Body of pancreas (tissue), 4 donors: ENCODE measurements around the gene COPE. TPM values are rescaled to one million over a fixed set of nuclear protein-coding genes. Genes with fewer than 3 reads are reported as not detected.
A peak's percentile ranks its signal among the peaks of the same experiment; 100 is the strongest.

Experiments used
- ATAC-seq: fragments of 150-250 bp; one replicate; pipeline ENCODE4 v1.9.1; 2016
- DNase-seq, 4 donors: peaks; one replicate each; pipeline ENCODE4 v3.0.0-alpha.2; 2019
- H3K27ac ChIP-seq, 4 donors: fragments of 200-600 bp; sonication (generic); 1 replicate in 3 of 4; 2 replicates in 1 of 4; pipeline versions ENCODE4 v1.5.1 to v1.6.1; 2016 to 2019; ENCODE audit warnings: mild to moderate bottlenecking in 1 of 4, mixed read lengths in 1 of 4, moderate library complexity in 1 of 4
- H3K27me3 ChIP-seq, 2 donors: fragments of 200-600 bp; sonication (generic); one replicate each; pipeline ENCODE4 v1.6.0; 2016; ENCODE audit warnings: mild to moderate bottlenecking in 1 of 2
- H3K36me3 ChIP-seq, 2 donors: fragments of 200-600 bp; sonication (generic); replicated peaks in 1 of 2; 2 replicates each; pipeline ENCODE4 v1.5.1; 2016; ENCODE audit warnings: low read depth in 2 of 2; ENCODE audit not compliant: insufficient read depth in 1 of 2
- H3K4me1 ChIP-seq: fragments of 200-600 bp; sonication (generic); one replicate; pipeline ENCODE4 v1.6.0; 2016
- H3K4me3 ChIP-seq, 2 donors: fragments of 200-600 bp; sonication (generic); 1 replicate in 1 of 2; 2 replicates in 1 of 2; pipeline ENCODE4 v1.5.1; 2016 to 2019
- H3K9me3 ChIP-seq, 3 donors: fragments of 200-600 bp; sonication (generic); 1 replicate in 2 of 3; 2 replicates in 1 of 3; pipeline ENCODE4 v1.5.1; 2016
- CTCF ChIP-seq, 7 experiments: fragments of 450-650 bp in 4 of 7; fragments of 200-600 bp in 3 of 7; sonication (generic) in 3 of 7; IDR thresholded peaks; one replicate each; pipeline ENCODE4 v1.5.1; 2016 to 2019; ENCODE audit warnings: antibody characterized with exemption in 7 of 7
- POLR2A ChIP-seq, 3 donors: fragments of 450-650 bp; IDR thresholded peaks; one replicate each; pipeline ENCODE4 v1.6.1; 2016; ENCODE audit warnings: antibody characterized with exemption in 3 of 3, mild to moderate bottlenecking in 2 of 3
- WGBS, 2 donors: methylation state at CpG; one replicate each; pipeline ENCODE4 v1.1.5; 2017; 5-methylcytosine and 5-hydroxymethylcytosine counted together
- intact Hi-C: fragments of 100-400 bp; cut with DNase I; formaldehyde crosslinking; loops from one replicate; pipeline ENCODE4 v1.15.1; 2023
- total RNA-seq, 2 donors: library from RNA; depleted of rRNA; stranded (reverse); fragments of >200 nt; gene quantifications; one replicate each; pipeline ENCODE4 v1.1.0, GENCODE V29; 2016

Gene COPE
- total RNA-seq, 2 donors from 2014 or later = 111 to 166 TPM

DNA sequence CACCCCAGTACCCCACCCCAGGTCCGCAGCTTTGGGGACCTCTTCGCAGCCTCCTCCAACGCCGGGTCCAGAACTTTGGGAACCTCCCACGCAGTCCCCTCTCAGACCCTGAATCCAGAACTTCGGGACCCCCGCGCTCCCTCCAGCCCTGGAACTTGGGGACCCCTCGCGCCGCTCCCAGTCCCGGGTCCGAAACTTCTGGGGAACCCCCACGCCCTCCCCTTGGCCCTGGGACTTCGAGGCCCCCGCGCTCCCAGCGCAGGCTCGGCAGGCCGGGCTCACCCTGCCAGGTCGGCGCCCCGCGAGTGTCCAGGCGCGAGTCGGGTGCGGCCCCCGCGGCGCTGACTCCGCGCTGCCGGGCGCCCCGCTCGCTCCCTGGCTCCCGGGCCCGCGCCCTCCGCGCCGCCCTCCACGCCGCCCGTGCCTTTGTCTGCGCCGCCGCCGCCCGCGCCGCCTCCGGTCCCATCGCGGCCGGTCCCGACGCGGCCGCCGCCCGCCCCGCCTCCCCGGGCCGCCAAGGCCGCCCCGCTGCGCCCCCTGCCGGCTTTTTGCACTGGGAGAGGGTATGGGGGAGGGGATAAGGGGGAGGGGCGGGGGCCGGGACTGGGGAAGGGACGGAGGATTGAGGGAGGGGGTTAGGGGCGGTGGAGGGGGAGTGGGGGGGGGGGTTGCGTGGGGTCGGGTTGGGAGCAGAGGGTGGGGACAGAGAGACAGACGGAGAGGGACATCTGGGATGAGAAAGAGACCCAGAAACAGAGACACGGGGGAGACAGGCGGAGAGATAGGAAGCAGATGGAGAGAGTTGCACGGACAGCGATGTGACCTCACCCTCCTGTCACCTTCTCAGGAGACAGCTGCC, 21.8 kb upstream of the COPE start, which contains the start of gene HOMER3:
Gene HOMER3 (minus strand): TSS at position 449 of the 859 bp plus-strand sequence. CDS start 2,235 bp downstream, outside the sequence.
- ATAC-seq (peak; percentile 92), DNase-seq (peak; percentile 71 to 87 (median 80))
- Histone ChIP-seq H3K36me3 (no peaks in the 10 kb centered on the region), H3K4me1 (peaks cover 17% of the 10 kb centered on the region), H3K9me3 (no peaks in the 10 kb centered on the region), H3K27ac (peak within 1 kb of the TSS in 1 of 4 donors; percentile 1), H3K27me3 (no peaks in the 10 kb centered on the region), H3K4me3 (peak within 1 kb of the TSS; percentile 47 to 52)
- 2 to 5% methylated on average over 16 to 65 of the region's 81 CpGs for WGBS, 2 donors
- TF ChIP-seq POLR2A (IDR thresholded peaks at IDR 0.05) (no peak), CTCF (IDR thresholded peaks at IDR 0.05) (peak in 5 of 7 experiments; percentile 20 to 67 (median 54))
- intact Hi-C loops = no loop called here

DNA sequence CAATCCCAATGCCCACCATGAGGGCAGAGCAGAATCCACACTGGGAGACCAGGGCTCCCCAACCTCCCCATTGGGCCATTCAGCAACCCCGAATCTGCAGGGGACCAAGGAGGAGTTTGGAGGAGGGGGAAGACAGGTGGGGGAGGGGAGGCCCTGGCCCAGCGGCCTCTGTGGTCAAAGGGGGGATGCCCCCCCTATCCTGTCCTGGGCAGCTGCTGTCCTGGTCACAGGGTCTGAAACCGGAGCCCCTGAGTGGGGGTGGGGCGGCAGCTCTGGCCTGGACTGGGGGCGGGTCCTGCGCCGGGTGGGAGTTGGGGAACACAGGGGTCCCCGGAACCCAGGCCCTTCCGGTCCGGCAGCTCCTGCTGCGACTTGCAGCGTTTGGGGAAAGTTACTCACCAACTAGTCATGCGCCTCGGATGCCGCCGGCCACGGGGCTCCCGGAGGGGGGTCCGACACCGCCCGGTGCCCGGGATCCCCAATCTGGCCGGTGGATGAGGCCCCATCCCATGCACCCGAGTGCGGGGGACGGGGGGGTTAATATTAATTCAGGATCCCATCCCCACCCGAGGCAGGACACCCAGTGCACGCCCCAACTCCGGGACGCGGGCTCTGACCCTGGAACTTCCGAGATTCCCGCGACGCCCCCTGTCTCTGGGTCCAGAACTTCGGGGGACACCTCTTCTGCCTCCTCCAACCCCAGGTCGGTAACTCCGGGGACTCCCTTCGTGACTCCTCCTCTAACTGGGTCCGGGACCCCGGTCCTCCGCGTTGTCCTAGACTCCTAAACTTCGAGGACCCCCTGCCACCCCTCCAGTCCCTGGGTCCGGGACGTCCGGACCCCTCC, 21.0 kb upstream of the COPE start:
- no peaks in the 10 kb centered on the region for H3K27me3 ChIP-seq
- H3K4me3 ChIP-seq = peak overlapping the region; percentile 47 to 52
- intact Hi-C loops = no loop called here
- no peak for TF ChIP-seq CTCF (IDR thresholded peaks at IDR 0.05)
- TF ChIP-seq POLR2A (IDR thresholded peaks at IDR 0.05) = peak in 1 of 3 donors; percentile 10
- 1 to 2% methylated on average over 9 to 42 of the region's 47 CpGs for WGBS, 2 donors
- peaks cover 17% of the 10 kb centered on the region for H3K4me1 ChIP-seq
- DNase-seq = peak; percentile 25 to 50 (median 35)
- peak overlapping the region in 1 of 4 donors; percentile 1 for H3K27ac ChIP-seq
- peak; percentile 22 for ATAC-seq
- no peaks in the 10 kb centered on the region for H3K36me3 ChIP-seq
- no peaks in the 10 kb centered on the region for H3K9me3 ChIP-seq

GRCh38 chr19:18939163-18939562, 20.0 kb upstream of the COPE start:
- H3K36me3 ChIP-seq = no peaks in the 10 kb centered on the region
- ATAC-seq (no peak), DNase-seq (no peak)
- H3K4me1 ChIP-seq = peaks cover 17% of the 10 kb centered on the region
- H3K9me3 ChIP-seq = no peaks in the 10 kb centered on the region
- H3K27me3 ChIP-seq = no peaks in the 10 kb centered on the region
- H3K27ac ChIP-seq = no peak overlapping the region
- intact Hi-C loops = no loop called here
- H3K4me3 ChIP-seq = no peak overlapping the region
- WGBS, 2 donors = 89 to 93% methylated on average over 3 of the region's 3 CpGs
- TF ChIP-seq POLR2A (IDR thresholded peaks at IDR 0.05) (no peak), CTCF (IDR thresholded peaks at IDR 0.05) (no peak)

- Histone ChIP-seq H3K4me3 (no peak overlapping the region), H3K27ac (no peak overlapping the region), H3K36me3 (no peaks in the 10 kb centered on the region), H3K4me1 (no peaks in the 10 kb centered on the region), H3K9me3 (no peaks in the 10 kb centered on the region), H3K27me3 (no peaks in the 10 kb centered on the region)
- intact Hi-C loops = no loop called here
- 88 to 89% methylated on average over 13 of the region's 13 CpGs for WGBS, 2 donors
- DNase-seq (no peak), ATAC-seq (no peak)
- no peak for TF ChIP-seq POLR2A (IDR thresholded peaks at IDR 0.05)
- TF ChIP-seq CTCF (IDR thresholded peaks at IDR 0.05) = no peak
Measured at GRCh38 chr19:18933297-18933696, 14.1 kb upstream of the COPE start.
